Stimulated activated CD8-positive, alpha-beta memory T cell treated with anti-CD3 and anti-CD28 coated beads, Interleukin-2, amount 100 ng/mL, for 48 hours (primary cell): ENCODE results near the gene TTLL9.
"Not testable (repeated sequence)": the region's sequence is repeated elsewhere in the genome, so short reads cannot be mapped to it uniquely, and the experiment has no call there.

Experiments used
- DNase-seq, 2 donors: peaks; one replicate each; pipeline ENCODE4 v3.0.0-alpha.2; 2020; ENCODE audit warnings: low read depth in 2 of 2

TTLL9 gene, protein sequence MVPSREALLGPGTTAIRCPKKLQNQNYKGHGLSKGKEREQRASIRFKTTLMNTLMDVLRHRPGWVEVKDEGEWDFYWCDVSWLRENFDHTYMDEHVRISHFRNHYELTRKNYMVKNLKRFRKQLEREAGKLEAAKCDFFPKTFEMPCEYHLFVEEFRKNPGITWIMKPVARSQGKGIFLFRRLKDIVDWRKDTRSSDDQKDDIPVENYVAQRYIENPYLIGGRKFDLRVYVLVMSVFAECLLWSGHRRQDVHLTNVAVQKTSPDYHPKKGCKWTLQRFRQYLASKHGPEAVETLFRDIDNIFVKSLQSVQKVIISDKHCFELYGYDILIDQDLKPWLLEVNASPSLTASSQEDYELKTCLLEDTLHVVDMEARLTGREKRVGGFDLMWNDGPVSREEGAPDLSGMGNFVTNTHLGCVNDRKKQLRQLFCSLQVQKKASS

DNA sequence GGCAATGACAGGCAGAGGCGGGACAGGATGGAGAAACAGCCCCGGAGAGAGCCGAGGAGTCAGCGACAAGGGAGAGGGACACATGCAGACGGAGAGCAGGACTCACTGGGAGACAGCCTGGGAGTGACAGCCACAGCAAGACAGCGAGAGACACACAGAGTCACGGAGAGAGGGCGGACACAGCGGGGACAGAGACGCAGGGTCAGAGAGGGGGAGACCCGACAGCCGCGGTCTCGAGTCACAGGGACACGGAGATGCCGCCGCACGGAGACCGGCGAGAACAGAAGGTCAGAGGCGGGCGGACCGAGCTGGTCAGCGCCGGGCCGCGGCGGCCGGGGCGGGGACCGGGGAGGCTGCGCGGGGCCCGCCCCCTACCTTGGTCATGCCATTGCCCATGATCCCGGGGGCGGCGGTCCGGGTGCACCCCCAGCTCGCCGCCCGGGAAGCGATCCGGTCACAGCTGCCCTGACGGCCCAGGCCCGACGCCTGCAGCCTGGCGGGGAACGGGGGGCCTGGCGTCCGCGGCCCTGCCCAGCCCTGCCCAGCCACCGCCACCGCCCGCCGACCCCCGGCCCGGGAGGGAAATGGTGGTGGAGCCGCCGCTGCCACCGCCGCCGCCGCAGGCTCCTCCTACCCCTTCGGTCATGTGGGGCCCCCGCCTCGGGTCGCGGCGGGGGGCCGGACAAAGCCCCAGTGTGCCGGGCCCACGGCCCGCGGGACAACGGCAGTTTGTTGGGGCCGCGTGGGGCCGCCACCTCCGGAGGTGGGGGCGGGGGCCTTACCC, at the start of gene TTLL9, which contains the start of gene DUSP15:
Gene TTLL9, plus strand, starts transcription at position 693 of the 784 bp plus-strand sequence. CDS start 493 bp downstream, outside the sequence.
Gene DUSP15, minus strand, starts transcription at position 586 of the 784 bp plus-strand sequence. Its CDS starts 190 bp downstream, at position 396.
- no peak for DNase-seq

DNA sequence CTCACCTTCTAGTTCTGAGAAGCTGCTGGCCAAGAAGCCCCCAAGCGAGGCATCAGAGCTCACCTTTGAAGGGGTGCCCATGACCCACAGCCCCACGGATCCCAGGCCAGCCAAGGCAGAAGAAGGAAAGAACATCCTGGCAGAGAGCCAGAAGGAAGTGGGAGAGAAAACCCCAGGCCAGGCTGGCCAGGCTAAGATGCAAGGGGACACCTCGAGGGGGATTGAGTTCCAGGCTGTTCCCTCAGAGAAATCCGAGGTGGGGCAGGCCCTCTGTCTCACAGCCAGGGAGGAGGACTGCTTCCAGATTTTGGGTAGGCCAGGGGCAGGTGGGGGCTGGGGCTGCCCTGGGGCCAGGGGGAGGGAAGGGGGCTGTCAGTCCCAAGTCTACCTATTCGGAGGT, 49.0 kb upstream of the TTLL9 start:
- no peak for DNase-seq

DNA sequence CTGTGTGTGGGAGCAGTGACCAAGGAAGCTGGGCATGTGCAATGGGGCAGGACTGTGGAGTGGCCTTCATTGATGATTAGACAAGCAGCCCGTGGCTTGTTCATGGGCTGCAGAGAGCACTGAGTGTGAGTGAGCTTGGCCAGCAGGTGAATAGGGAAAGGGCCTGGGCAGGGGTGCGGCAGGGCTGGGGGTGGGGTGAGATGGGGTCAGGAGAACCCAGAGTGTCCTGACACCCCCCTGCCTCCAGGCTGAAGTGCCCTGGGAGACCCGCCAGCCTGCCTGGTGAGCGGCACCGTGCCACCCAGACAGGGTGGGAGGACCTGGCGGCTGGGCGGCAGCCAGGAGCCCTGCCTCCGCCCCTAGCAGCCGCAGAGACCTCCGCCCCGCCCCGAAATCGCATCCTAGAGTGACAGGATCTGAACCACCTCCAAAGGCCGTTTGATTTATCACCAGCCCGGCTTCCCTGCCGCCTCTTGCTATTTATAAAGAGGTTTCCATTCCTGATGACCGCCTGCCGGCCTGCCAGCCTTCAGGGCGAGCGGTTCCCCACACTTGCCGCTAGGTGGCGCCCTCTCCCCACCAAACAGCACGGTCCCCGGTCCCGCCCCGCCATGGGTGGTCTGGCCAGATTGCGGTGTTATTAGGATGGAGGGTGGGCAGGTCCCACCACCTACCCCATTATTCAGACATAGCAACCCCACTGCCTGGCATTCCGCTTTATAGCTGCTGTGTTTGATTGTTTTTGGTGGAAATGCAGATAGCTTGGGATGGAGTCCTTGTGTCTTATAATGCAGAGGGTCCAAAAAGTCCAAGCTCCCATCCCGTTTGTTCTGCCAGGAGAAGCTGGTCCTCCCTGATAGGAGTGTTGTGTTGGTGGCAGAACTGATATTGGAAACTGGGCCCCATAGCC, 47.8 kb upstream of the TTLL9 start:
- peak; percentile 59 to 66 for DNase-seq

DNA sequence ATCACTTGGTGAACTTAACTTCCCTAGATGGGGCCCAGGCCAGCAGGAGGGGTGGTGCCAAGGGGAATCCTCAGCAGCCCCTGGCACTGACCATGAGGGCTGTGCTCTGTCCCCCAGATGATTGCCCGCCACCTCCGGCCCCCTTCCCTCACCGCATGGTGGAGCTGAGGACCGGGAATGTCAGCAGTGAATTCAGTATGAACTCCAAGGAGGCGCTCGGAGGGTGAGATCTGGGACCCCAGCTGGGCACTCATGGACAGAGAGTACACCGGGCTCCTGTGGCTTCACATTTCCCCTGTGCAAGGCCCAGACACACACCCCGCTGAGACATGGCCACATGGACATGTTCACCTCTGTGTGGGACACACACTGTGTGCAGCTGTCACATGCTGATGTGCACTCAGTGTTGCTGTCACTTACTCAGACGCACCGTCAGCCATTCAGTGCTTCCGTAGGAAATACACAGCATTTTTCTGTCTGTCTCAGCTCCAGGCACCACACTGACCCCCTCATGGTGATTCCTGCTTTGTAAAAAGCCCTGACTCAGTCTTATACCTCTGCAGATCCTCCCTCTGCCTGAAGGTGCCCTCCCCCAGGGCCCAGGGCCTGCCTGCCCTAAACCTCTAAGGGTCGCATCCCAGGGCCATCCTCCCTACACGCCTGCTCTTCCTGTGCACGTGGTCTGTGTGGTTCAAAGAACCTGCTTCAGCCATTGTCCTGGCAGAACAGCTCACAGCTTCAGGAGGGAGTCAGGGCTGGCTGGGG, 46.9 kb upstream of the TTLL9 start:
- no peak for DNase-seq

DNA sequence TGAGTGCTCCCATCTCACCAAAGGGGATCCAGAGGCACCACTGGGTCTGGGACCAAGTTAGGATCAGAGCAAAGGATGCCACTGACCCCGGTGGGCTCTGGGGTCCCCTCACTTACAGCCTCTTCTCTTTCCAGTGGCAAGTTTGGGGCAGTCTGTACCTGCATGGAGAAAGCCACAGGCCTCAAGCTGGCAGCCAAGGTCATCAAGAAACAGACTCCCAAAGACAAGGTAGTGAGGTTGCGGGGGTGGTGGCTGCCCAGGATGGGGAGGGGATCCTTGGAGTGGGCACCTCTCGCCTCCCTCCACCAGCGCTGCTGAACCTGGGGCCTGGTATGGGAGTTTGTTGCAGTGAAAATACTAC, 46.3 kb upstream of the TTLL9 start:
- no peak for DNase-seq

DNA sequence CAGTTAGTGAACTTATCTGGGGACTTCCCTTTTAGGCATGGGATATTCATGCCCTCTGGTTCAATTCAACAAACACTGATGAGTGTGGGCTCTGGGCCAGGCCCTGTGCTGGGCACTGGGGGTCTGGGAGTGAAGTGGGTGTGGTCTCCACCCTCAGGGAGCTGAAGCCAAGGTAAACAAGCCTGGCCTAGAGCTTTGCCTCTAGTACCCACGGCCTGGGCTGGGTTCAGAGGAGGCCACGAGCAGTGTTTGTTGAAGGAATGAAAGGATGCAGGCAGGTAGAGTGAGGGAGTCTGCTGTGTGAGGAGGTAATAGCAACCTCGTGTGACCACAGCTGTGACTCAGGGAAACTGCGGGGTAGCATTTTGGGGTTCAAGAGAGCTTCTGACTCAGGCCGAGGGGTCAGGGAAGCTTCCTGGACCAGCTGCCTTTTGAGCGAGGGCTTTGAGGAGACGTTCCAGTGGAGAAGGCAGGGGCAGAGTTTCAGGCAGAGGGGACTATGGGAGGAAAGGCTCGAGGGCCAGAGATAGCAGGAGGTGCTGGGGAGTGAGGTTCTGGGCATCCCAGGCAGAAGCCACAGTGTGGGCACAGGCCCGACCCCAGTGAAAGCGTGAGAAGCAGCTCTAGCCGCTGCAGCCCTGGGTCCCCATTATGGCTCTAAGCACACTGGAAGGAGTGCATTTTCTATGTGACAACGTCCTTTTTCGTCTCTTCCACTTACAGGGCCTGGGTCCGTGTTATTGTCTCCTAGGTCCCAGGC, 45.7 kb upstream of the TTLL9 start:
- DNase-seq: no peak

DNA sequence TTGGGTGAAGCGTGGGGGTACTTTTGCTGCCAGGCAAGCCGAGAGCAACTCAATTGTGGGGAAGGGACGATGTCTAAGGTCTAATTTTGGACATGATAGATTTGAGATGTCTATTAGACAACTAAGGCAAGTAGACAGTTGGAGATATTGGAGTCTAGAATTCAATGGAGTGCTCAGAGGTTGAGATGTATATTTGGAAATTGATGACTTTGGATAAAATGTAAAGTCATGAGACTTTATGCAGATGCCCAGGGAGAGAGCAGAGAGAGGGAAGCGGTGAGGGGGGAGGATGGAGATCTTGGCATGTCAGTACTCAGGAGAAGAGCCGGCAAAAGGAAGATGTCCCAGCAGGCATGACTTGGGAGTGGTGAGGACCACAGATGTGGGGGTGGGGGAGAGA, 44.4 kb upstream of the TTLL9 start:
- no peak for DNase-seq

DNA sequence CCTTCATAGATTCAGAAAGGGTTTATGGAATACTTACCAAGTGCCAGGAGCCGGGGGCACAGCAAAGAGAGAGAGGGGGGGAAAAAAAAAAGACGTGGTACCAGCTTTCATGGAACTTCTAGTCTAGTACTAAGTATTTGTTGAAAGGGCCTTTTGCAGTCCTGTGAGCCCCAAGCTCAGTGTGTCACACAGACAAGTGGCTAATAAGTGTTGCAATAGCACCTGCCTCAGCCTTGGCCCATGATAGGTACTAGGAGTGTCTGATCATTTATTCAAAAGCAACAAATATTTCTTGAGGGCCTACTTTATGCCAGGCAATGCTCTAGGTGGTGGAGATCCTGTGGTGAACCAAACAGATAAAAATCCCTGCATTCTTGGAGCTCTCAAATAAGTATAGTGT, 43.4 kb upstream of the TTLL9 start:
- DNase-seq: no peak

DNA sequence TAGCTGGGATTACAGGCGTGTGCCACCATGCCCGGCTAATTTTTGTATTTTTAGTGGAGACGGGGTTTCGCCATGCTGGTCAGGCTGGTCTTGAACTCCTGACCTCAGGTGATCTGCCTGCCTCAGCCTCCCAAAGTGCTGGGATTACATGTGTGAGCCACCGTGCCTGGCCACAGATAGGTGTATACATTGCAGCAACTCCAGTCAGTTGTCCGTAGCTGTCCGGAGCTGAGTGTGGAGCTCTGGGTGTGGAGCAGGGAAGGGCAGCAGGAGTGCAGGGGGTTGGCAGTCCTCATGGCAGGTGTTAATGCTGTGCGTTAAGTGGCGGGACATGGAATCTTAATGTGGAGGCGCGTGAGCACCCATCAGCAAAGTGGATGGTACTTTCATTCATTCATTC, 42.4 kb upstream of the TTLL9 start:
- not testable (repeated sequence) for DNase-seq

DNA sequence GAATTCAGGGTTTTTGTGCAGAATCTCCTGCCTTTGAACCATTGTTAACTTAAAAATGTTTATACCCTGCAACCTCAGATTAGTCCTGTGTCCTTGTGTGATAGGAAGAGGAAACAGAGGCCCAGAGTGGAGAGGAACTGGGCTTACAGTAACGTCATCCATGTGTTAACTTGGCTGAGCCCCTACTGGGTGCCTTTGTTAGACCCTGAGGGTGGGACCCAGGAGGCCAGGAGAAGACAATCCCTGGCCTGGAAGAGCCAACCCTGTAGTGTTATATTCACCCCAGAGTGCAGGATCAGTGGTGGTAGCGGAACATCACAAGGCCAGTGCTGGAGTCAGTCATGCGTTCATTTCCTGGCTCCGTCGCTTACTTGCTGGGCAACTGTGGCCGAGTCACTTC, 40.7 kb upstream of the TTLL9 start:
- no peak for DNase-seq

DNA sequence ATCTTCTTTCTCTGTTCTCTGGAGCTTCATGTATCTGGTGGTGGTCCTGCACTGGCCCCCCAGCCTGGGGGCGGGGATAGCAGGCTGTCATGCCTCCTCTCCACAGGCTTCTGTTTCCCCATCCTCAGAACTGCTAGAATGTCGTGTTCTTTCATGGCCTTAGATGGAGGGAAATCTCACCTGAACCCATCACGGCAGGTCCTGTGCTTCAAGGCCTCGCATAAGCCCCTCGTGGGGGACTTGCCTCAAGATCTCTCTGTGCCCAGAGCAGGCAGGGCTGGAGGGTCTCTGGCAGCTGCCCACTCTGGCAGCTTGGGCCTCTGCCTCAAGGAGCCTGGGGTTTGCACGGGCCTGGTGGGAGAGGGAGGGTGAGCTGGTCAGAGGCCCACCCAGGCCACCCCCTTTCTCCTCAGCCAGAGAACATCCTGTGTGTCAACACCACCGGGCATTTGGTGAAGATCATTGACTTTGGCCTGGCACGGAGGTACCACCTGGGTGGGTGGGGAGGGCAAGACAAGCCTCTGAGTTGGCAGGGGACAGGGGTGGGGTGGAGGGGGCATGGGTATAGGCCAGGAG, 39.9 kb upstream of the TTLL9 start:
- DNase-seq: no peak

DNA sequence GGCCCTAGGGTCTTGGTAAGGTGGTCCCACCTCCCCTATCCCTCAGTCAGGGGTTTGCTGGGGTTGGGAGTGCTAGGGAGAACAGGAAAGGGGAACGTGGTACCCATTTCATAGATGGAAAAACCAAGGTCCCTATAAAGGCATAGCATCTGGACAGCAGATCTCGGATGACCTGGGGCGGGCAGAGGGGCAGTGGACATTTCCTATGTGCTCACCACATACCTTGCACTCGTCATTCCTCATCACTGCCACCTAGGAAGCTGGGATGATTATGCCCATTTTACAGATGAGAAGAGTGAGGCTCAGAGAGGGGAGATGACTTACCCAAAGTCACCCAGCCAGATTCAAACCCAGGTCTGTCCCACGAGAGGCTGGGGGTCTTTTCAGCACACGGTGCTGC, 39.2 kb upstream of the TTLL9 start:
- no peak for DNase-seq

DNA sequence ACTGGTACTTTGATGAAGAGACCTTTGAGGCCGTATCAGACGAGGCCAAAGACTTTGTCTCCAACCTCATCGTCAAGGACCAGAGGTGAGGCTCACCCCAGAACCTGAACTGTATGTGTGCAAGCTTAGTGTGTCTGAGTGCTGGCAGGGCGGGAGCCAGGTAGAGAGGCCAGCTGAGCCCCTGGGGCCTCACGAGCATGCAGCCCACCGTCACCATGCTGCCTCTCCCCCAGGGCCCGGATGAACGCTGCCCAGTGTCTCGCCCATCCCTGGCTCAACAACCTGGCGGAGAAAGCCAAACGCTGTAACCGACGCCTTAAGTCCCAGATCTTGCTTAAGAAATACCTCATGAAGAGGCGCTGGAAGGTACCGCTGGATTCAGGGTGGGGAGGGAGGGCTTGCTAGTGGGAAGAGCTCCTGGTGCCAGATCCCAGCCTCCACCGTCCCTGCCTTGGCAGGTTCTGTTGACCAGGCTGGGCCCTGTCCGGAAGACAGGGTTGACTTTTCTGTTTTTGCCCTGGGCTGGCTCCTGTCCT, 38.6 kb upstream of the TTLL9 start:
- DNase-seq: no peak

DNA sequence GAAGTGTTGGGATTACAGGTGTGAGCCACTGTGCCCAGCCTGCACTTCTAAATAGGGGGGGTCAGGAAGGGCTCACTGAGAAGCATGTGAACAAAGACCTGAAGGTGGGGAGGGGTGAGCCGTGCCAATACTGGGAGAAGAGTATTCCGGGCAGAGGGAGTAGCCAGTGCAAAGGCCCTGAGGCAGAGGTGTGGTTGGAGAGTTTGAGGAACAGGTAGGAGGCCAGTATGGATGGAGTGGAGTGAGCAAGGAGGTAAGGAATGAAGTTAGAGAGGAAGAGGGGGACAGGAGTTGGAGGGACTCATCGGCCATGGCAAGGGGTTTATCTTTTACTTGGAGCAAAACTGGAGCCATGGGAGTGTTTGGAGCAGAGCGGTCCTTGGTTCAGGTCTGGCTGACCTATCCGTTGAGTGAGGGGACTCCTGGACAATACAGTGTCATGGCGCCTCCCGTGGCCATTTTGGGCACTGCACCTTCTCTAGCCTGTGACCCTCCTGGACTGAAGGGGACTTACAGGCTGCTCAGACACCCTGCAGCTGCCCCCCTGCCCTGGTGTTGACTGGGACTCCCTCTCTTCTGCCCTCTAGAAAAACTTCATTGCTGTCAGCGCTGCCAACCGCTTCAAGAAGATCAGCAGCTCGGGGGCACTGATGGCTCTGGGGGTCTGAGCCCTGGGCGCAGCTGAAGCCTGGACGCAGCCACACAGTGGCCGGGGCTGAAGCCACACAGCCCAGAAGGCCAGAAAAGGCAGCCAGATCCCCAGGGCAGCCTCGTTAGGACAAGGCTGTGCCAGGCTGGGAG, 37.1 kb upstream of the TTLL9 start:
- DNase-seq: peak; percentile 43 to 63

DNA sequence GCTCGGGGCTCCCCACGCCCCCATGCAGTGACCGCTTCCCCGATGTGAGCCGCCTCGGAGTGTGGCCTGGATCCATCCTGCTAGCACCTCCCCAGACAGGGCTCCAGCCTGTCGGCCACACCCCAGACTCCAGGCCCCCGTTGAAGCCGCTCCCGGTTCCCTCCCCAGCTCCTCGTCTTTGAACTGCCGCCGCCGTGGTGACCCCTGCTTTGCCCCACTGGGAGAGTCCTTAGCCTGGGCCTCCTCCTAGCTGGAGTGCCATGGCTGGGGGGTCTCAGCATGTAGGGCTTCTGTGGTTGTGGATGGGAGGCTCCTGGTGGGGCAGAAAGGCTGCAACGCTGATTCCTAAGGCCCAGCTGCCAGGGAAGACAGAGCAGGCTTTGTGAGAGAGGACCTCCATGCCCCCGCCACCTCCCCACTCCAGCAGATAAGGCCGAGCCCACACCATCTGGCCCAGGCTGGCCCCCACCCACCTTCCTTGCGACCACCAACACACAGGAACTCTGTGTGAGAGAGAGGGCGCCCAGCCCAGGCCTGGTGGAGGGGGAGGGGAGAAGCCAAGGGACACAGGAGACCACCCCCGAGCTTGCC, 36.4 kb upstream of the TTLL9 start:
- DNase-seq: no peak

DNA sequence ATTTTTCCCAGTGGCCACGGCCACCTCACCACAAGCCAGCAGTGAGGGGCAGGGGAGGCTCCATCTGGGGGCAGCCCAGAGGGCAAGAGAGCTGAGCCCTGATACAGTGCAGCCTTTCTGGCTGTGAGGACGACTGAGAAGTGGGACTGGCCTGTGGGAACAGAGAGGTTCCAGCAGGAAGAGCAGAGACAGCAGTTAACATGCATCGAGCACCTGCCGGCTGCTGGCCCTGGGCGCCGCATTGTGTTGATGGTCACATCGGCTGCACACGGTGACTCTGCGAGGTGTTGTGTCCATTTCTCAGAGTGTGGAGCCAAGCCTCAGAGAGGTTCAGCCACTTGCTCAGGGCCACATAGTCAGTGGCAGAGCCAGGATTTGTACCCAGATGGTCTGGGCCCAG, 34.9 kb upstream of the TTLL9 start:
- no peak for DNase-seq

DNA sequence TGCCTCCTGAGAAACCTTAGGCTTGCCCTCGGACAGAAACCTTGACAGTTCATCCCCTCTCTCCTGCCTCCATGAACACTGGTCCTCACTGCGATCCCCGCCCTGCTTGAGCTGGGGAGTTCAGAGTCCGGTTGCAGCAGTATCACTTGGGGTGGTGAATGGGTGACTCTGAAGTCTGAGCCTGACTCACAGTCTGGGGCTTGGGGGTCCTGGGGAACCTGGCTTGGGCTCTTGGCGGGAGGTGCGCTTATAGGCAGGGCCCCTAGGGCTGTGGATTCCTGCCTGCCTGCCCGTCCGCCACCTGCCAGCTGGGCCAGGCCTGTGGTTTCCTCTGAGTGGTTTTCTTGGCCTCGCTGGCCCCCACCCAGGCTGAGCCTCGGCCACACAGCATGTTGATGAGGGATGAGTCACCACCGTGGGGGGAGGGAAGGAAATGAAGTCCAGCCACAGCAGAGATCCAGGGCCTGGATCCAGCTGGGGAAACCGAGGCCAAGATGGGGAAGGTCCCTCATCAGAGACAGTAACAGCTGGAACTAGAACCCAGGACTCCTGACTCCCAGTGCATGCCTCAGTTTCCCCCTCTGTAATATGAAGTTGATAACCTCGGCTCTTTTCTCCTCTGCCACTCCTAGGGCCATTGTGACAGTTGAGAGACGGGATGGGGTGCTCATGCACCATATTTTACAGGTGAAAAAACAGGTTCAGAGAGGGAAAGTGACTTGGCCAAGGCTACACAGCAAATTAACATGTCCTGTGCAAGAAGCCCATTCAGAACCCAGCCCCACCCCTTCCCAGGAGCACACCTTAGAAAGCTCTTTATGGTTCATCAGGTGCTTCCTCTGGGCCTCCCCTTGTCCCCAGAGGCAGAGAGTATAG, 34.2 kb upstream of the TTLL9 start:
- DNase-seq: peak; percentile 17 to 26
